GM18505 (cell line): ENCODE results near the gene TTC8.

Source experiments
- ATAC-seq: cut with Tn5 transposase; IDR thresholded peaks from one replicate; pipeline ENCODE4 v1.9.1; 2021; ENCODE audit not compliant: unreplicated experiment
- POLR2A ChIP-seq: IDR thresholded peaks from 4 replicates; pipeline ENCODE4 v1.6.1; 2011; ENCODE audit warnings: borderline replicate concordance; ENCODE audit not compliant: insufficient read depth, insufficient read length; ENCODE audit errors: extremely low read depth

Gene TTC8

GRCh38 chr14:88904864-88905263 lies 80.4 kb downstream of the TTC8 start:
- TF ChIP-seq POLR2A: no peak
- ATAC-seq: no peak

DNA sequence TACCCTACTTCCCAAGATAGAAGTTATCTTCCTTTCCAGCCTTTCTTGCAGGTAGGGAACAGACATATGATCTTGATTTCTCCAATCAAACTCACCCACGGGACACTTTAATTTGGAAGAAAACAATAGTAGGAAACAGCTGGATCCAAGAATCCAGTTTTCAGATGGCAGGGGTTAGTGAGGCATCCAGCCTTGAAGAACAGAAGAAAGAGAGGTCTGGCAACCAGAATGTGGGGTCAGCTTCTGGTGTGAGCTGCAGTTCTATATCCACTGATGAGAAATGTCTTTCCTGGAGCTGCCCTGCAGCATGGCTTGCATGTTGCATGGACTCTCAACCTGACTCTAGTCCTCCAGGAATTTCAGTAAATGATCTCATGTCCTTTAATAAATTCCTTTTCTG lies 83.8 kb downstream of the TTC8 start:
- no peak for ATAC-seq
- TF ChIP-seq POLR2A: no peak

DNA sequence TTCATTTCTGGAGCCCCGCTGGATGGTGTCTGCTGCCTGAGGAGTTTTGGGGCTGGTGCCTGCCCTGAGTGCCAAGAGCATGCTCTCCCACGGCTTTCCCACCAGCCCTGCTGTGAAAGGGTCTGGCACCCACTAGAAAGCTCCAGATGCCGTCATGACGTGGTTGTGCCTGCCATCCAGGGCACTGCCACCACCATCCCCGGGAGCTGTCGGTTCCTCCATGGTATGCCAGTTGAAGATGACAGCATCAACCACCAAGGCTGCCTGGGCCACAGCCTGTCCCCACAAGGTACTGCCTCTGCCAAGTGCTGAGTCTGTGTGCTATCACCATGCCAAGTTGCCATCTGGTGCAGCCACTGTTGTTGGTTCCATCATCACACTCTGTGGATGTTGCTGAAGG lies 85.9 kb downstream of the TTC8 start:
- TF ChIP-seq POLR2A: no peak
- ATAC-seq: no peak

- no peak for ATAC-seq
- TF ChIP-seq POLR2A: no peak
Observed at GRCh38 chr14:88911809-88912208, 87.4 kb downstream of the TTC8 start.

DNA sequence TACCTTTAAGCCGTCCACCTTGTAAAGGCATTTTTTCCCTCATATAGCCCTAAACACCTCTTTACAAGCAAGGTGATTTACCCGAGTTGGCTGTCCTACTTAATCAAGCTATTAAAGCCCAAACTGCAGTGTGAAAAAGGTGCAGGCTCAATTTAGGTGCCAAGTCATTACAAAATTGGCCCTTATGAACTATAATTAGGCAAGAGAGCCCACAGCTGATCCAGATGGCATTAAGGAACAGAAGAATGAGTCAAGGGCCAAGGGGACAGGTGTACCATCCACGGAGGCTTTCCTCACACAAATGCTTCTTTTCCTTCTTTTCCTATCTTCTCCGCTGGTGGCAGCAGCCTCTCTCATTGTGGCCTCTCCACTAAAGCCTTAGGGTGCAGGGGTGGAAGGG lies 90.5 kb downstream of the TTC8 start:
- no peak for TF ChIP-seq POLR2A
- ATAC-seq: no peak

GRCh38 chr14:88919502-88919901 lies 95.1 kb downstream of the TTC8 start:
- no peak for TF ChIP-seq POLR2A
- ATAC-seq: no peak
